GM23248 (cell line): ENCODE results near the gene FXR2.

Experiments used
- EZH2 ChIP-seq: fragments of 200-600 bp; sonication (generic); IDR thresholded peaks from 2 replicates; pipeline ENCODE4 v1.6.1; 2018; ENCODE audit warnings: antibody characterized with exemption, mild to moderate bottlenecking; ENCODE audit not compliant: insufficient read depth, poor library complexity, severe bottlenecking
- EZH2phosphoT487 ChIP-seq: fragments of 200-600 bp; sonication (generic); IDR thresholded peaks from 2 replicates; pipeline ENCODE4 v1.6.1; 2018; ENCODE audit warnings: antibody characterized with exemption, moderate library complexity, mild to moderate bottlenecking, low read depth; ENCODE audit not compliant: insufficient read depth

- TF ChIP-seq EZH2 (no peak), EZH2phosphoT487 (no peak)
Observed at GRCh38 chr17:7550344-7550743, 64.4 kb downstream of the FXR2 start.
